ENCODE measurements around the gene BCAS1. TPM values are rescaled to one million over a fixed set of nuclear protein-coding genes. Genes with fewer than 3 reads are reported as not detected.

Gene BCAS1
- total RNA-seq, 1 donor from 2014 or later: 10.7 TPM

- Mint-ChIP-seq H3K27ac (peak overlapping the region; percentile 75), H3K9me3 (no peaks in the 10 kb centered on the region), H3K4me1 (ENCODE audit: unreplicated experiment) (peaks cover 44% of the 10 kb centered on the region), H3K36me3 (no peaks in the 10 kb centered on the region), H3K27me3 (no peaks in the 10 kb centered on the region), H3K4me3 (peak overlapping the region; percentile 35)
- DNase-seq (ENCODE audit: extremely low spot score, unreplicated experiment): no peak
- TF ChIP-seq, protein P1, sequence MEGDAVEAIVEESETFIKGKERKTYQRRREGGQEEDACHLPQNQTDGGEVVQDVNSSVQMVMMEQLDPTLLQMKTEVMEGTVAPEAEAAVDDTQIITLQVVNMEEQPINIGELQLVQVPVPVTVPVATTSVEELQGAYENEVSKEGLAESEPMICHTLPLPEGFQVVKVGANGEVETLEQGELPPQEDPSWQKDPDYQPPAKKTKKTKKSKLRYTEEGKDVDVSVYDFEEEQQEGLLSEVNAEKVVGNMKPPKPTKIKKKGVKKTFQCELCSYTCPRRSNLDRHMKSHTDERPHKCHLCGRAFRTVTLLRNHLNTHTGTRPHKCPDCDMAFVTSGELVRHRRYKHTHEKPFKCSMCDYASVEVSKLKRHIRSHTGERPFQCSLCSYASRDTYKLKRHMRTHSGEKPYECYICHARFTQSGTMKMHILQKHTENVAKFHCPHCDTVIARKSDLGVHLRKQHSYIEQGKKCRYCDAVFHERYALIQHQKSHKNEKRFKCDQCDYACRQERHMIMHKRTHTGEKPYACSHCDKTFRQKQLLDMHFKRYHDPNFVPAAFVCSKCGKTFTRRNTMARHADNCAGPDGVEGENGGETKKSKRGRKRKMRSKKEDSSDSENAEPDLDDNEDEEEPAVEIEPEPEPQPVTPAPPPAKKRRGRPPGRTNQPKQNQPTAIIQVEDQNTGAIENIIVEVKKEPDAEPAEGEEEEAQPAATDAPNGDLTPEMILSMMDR (conservative IDR thresholded peaks at IDR 0.05): no peak
Measured at GRCh38 chr20:53920647-53921245, 149.6 kb downstream of the BCAS1 start.

DNA sequence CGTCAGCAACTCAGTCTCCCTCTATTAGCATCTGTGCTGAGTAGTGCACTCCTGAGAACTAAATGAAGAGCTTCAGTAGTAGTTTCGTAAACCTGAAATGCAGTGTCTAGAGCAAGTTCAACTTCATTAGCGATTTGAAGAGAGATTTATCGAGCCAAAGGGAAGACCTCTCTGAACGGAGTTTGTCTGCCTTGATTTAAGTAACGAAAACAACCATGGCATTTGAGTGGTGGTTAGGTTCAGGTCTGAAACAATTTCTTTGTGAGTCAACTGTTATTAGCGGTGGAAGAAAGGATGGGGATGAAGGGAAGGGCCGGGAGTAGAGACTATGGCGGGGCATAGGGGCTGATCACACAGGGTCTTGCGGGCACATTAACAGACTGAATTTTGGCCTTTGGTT is 150.5 kb downstream of the BCAS1 start:
- H3K27ac Mint-ChIP-seq: no peak overlapping the region
- peaks cover 50% of the 10 kb centered on the region for H3K4me1 Mint-ChIP-seq (ENCODE audit: unreplicated experiment)
- H3K4me3 Mint-ChIP-seq: no peak overlapping the region
- H3K9me3 Mint-ChIP-seq: no peaks in the 10 kb centered on the region
- TF ChIP-seq, protein P1 (conservative IDR thresholded peaks at IDR 0.05): no peak
- no peaks in the 10 kb centered on the region for H3K27me3 Mint-ChIP-seq
- no peaks in the 10 kb centered on the region for H3K36me3 Mint-ChIP-seq
- DNase-seq (ENCODE audit: extremely low spot score, unreplicated experiment): no peak

GRCh38 chr20:53918949-53919361 is 151.4 kb downstream of the BCAS1 start:
- no peak for DNase-seq (ENCODE audit: extremely low spot score, unreplicated experiment)
- Mint-ChIP-seq H3K27ac (no peak overlapping the region), H3K36me3 (no peaks in the 10 kb centered on the region), H3K27me3 (no peaks in the 10 kb centered on the region), H3K4me3 (peak overlapping the region; percentile 79), H3K4me1 (ENCODE audit: unreplicated experiment) (peaks cover 59% of the 10 kb centered on the region), H3K9me3 (no peaks in the 10 kb centered on the region)
- TF ChIP-seq, protein P1 (conservative IDR thresholded peaks at IDR 0.05): no peak

DNA sequence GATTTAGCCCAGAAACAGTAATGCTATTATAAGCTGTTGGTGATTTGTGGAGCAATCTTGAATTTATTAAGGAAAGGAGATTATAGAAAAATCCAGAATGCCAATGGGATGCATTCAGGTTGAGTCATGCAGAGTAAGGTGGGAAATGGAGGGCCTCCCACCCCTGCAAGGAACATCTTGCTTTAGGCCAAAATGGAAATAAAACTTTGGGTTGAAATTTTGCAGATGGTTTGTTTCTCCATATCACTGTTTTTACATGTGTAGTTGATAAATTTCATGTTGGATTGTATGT is 152.4 kb downstream of the BCAS1 start:
- H3K4me1 Mint-ChIP-seq (ENCODE audit: unreplicated experiment): peaks cover 51% of the 10 kb centered on the region
- H3K9me3 Mint-ChIP-seq: no peaks in the 10 kb centered on the region
- TF ChIP-seq, protein P1 (conservative IDR thresholded peaks at IDR 0.05): no peak
- DNase-seq (ENCODE audit: extremely low spot score, unreplicated experiment): no peak
- no peaks in the 10 kb centered on the region for H3K36me3 Mint-ChIP-seq
- H3K27ac Mint-ChIP-seq: peak overlapping the region; percentile 81
- no peaks in the 10 kb centered on the region for H3K27me3 Mint-ChIP-seq
- peak overlapping the region; percentile 22 for H3K4me3 Mint-ChIP-seq

GRCh38 chr20:53917145-53918019 is 153.0 kb downstream of the BCAS1 start:
- H3K27me3 Mint-ChIP-seq: no peaks in the 10 kb centered on the region
- peak overlapping the region; percentile 81 for H3K27ac Mint-ChIP-seq
- TF ChIP-seq, protein P1 (conservative IDR thresholded peaks at IDR 0.05): no peak
- H3K36me3 Mint-ChIP-seq: no peaks in the 10 kb centered on the region
- peaks cover 48% of the 10 kb centered on the region for H3K4me1 Mint-ChIP-seq (ENCODE audit: unreplicated experiment)
- H3K9me3 Mint-ChIP-seq: no peaks in the 10 kb centered on the region
- DNase-seq (ENCODE audit: extremely low spot score, unreplicated experiment): no peak
- H3K4me3 Mint-ChIP-seq: peak overlapping the region; percentile 40
